IMR-90 (cell line): Measurements from ENCODE around the gene CCL19. TPM values are rescaled to one million over a fixed set of nuclear protein-coding genes. Genes with fewer than 3 reads are reported as not detected.

Source experiments
- ATAC-seq: fragments of 200-7000 bp; cut with Tn5 transposase; 2 replicates; pipeline ENCODE4 v1.9.1; 2020; ENCODE audit warnings: low read depth, mild to moderate bottlenecking, moderate library complexity
- BruUV-seq: library from RNA; stranded (reverse); fragments of 400-500 nt; replicated peaks from 2 replicates; lab custom pipeline; 2021; lab: Mats Ljungman, UMichigan
- CTCF ChIA-PET: fragments of 300-600 bp; formaldehyde crosslinking; extraction: SDS; loops from one replicate; lab custom pipeline; 2021; ENCODE audit warnings: antibody characterized with exemption; lab: Yijun Ruan, JAX
- POLR2A ChIA-PET: fragments of 300-600 bp; sonication (Branson Sonifier 250); formaldehyde crosslinking; loops from one replicate; lab custom pipeline; 2022; ENCODE audit warnings: antibody characterized with exemption; ENCODE audit not compliant: unreplicated experiment; lab: Charles Lee
- DNase-seq: peaks from one replicate; pipeline ENCODE4 v3.0.0; 2013
- H2AFZ ChIP-seq: replicated peaks from 2 replicates; pipeline ENCODE3; 2013; ENCODE audit warnings: low read length, mild to moderate bottlenecking; ENCODE audit not compliant: poor library complexity
- H2AK5ac ChIP-seq: 2 replicates; pipeline ENCODE4 v1.6.1; 2013; ENCODE audit warnings: low read depth, low read length, inconsistent platforms
- H2AK9ac ChIP-seq: replicated peaks from 2 replicates; pipeline ENCODE3; 2013; ENCODE audit warnings: mild to moderate bottlenecking, low read depth, low read length, moderate library complexity; ENCODE audit not compliant: poor library complexity
- H2BK120ac ChIP-seq: 2 replicates; pipeline ENCODE4 v1.6.1; 2013; ENCODE audit warnings: low read depth, low read length, inconsistent platforms
- H2BK15ac ChIP-seq: 3 replicates; pipeline ENCODE4 v1.6.1; 2013; ENCODE audit warnings: low read depth, low read length, inconsistent platforms
- H2BK20ac ChIP-seq: 2 replicates; pipeline ENCODE4 v1.6.1; 2013; ENCODE audit warnings: low read depth, mild to moderate bottlenecking, inconsistent platforms, low read length, moderate library complexity
- H2BK5ac ChIP-seq: 2 replicates; pipeline ENCODE4 v1.6.1; 2013; ENCODE audit warnings: mild to moderate bottlenecking, low read depth, low read length, inconsistent platforms; ENCODE audit not compliant: poor library complexity, severe bottlenecking
- H3K14ac ChIP-seq: replicated peaks from 2 replicates; pipeline ENCODE4 v1.6.1; 2013; ENCODE audit warnings: low read depth, low read length, inconsistent platforms
- H3K18ac ChIP-seq: 2 replicates; pipeline ENCODE4 v1.6.1; 2013; ENCODE audit warnings: low read depth, low read length, control low read depth
- H3K23ac ChIP-seq: 2 replicates; pipeline ENCODE4 v1.6.1; 2013; ENCODE audit warnings: low read depth, low read length, inconsistent platforms
- H3K27ac ChIP-seq: 2 replicates; pipeline ENCODE4 v1.5.1; 2013; ENCODE audit warnings: mild to moderate bottlenecking, control low read depth, low read length; ENCODE audit not compliant: insufficient read depth
- H3K27me3 ChIP-seq: 2 replicates; pipeline ENCODE4 v1.6.1; 2013; ENCODE audit warnings: low read length; ENCODE audit not compliant: control insufficient read depth, insufficient read depth
- H3K36me3 ChIP-seq: 2 replicates; pipeline ENCODE4 v1.6.1; 2013; ENCODE audit warnings: low read length, mixed read lengths; ENCODE audit not compliant: control insufficient read depth, insufficient read depth
- H3K4ac ChIP-seq: 2 replicates; pipeline ENCODE4 v1.6.1; 2013; ENCODE audit warnings: low read depth, low read length, inconsistent platforms
- H3K4me1 ChIP-seq: 2 replicates; pipeline ENCODE4 v1.6.1; 2013; ENCODE audit warnings: low read length, mixed read lengths; ENCODE audit not compliant: control insufficient read depth, insufficient read depth
- H3K4me2 ChIP-seq: 2 replicates; pipeline ENCODE4 v1.6.1; 2013; ENCODE audit warnings: low read depth, mild to moderate bottlenecking, control low read depth, low read length, moderate library complexity
- H3K4me3 ChIP-seq: 2 replicates; pipeline ENCODE4 v1.5.1; 2013; ENCODE audit warnings: low read depth, mild to moderate bottlenecking, control low read depth, low read length, moderate library complexity; ENCODE audit not compliant: insufficient read depth
- H3K56ac ChIP-seq: 2 replicates; pipeline ENCODE4 v1.6.1; 2013; ENCODE audit warnings: low read length, inconsistent platforms; ENCODE audit not compliant: insufficient read depth; ENCODE audit errors: extremely low read depth
- H3K79me1 ChIP-seq, 2 experiments: 2 replicates each; pipeline ENCODE4 v1.6.1; 2013; ENCODE audit warnings: low read length in 2 of 2, inconsistent platforms in 1 of 2, low read depth in 1 of 2
- H3K9ac ChIP-seq: 2 replicates; pipeline ENCODE4 v1.6.1; 2013; ENCODE audit warnings: low read depth, low read length, control low read depth
- H3K9me1 ChIP-seq: 2 replicates; pipeline ENCODE4 v1.6.1; 2013; ENCODE audit warnings: low read length, inconsistent platforms; ENCODE audit not compliant: insufficient read depth
- H3K9me3 ChIP-seq: 2 replicates; pipeline ENCODE4 v1.6.1; 2013; ENCODE audit warnings: low read length; ENCODE audit not compliant: control insufficient read depth, insufficient read depth
- H4K20me1 ChIP-seq: 2 replicates; pipeline ENCODE4 v1.6.1; 2013; ENCODE audit warnings: low read length, inconsistent platforms; ENCODE audit not compliant: insufficient read depth
- H4K5ac ChIP-seq: 2 replicates; pipeline ENCODE4 v1.6.1; 2013; ENCODE audit warnings: mild to moderate bottlenecking, low read depth, low read length, control low read depth
- H4K8ac ChIP-seq, 2 experiments: 2 replicates each; pipeline ENCODE4 v1.6.1; 2013; ENCODE audit warnings: low read depth in 2 of 2, low read length in 2 of 2, control low read depth in 1 of 2, inconsistent platforms in 1 of 2
- H4K91ac ChIP-seq: 2 replicates; pipeline ENCODE4 v1.6.1; 2013; ENCODE audit warnings: low read depth, low read length, inconsistent platforms; ENCODE audit not compliant: insufficient read depth
- MAFK ChIP-seq: IDR thresholded peaks from 2 replicates; pipeline ENCODE4 v1.6.1; 2012; ENCODE audit warnings: low read depth, low read length, improper control_type of control experiment
- SMC3 ChIP-seq: fragments of 150-350 bp; IDR thresholded peaks from 2 replicates; pipeline ENCODE4 v1.6.1; 2016; ENCODE audit warnings: low read depth, mild to moderate bottlenecking, antibody characterized with exemption, low read length, moderate library complexity
- WGBS, 2 experiments: methylation state at CpG; one replicate each; pipeline versions ENCODE4 v1.1.5 to v1.1.7; 2013; ENCODE audit warnings: missing lambda C conversion rate in 2 of 2; ENCODE audit not compliant: insufficient read length in 1 of 2; ENCODE audit errors: extremely low coverage in 2 of 2; 5-methylcytosine and 5-hydroxymethylcytosine counted together
- dilution Hi-C: fragments of 300-500 bp; cut with HindIII; formaldehyde crosslinking; loops from one replicate; pipeline ENCODE4 v1.14.3; 2018; ENCODE audit warnings: low sequenced_read_pairs; ENCODE audit not compliant: unreplicated experiment
- in situ Hi-C: fragments of 300-500 bp; cut with MboI; formaldehyde crosslinking; loops from 3 replicates; pipeline ENCODE4 v1.14.3; 2019; ENCODE audit warnings: low sequenced_read_pairs, inconsistent platforms, mixed read lengths
- intact Hi-C: fragments of 100-400 bp; cut with micrococcal nuclease; formaldehyde crosslinking; loops from 2 replicates; pipeline ENCODE4 v1.10.0; 2022
- polyA plus RNA-seq, 3 experiments: library from polyadenylated mRNA; depleted of rRNA; stranded (reverse); fragments of >200 nt; gene quantifications; 2 replicates each; pipeline ENCODE4 v1.2.3, GENCODE V29; 2012; ENCODE audit warnings: low replicate concordance in 1 of 3
- total RNA-seq: library from RNA; depleted of rRNA; stranded (reverse); fragments of >200 nt; gene quantifications from 2 replicates; pipeline ENCODE4 v1.2.3, GENCODE V29; 2012

The CCL19 gene
- total and polyA plus RNA-seq, 2 of the 4 experiments (the other 2 are of a cell fraction): not detected

- no peak overlapping the region for H4K91ac ChIP-seq
- dilution Hi-C loops: no loop called here
- H2AK9ac ChIP-seq: no peak overlapping the region
- no peak overlapping the region for H3K27ac ChIP-seq
- TF ChIP-seq MAFK (peak; percentile 73), SMC3 (no peak)
- H2BK5ac ChIP-seq: no peak overlapping the region
- peaks cover 51 to 58% of the 10 kb centered on the region in 2 experiments for H3K79me1 ChIP-seq
- DNase-seq: no peak
- H3K18ac ChIP-seq: no peak overlapping the region
- peaks cover 9% of the 10 kb centered on the region for H4K20me1 ChIP-seq
- no peak overlapping the region for H2BK20ac ChIP-seq
- H3K14ac ChIP-seq: no peak overlapping the region
- CTCF ChIA-PET: interaction anchor here (0.9 kb wide), 1 partner anchor 23 kb away, joined by 4 read pairs; the partner anchor contains the start of gene GALT
- H3K56ac ChIP-seq: no peak overlapping the region
- H3K9me1 ChIP-seq: peaks cover 5% of the 10 kb centered on the region
- H3K9me3 ChIP-seq: no peaks in the 10 kb centered on the region
- intact Hi-C loops: no loop called here
- peaks cover 3% of the 10 kb centered on the region; the same call in 1 of the 2 replicates for H3K36me3 ChIP-seq
- H3K9ac ChIP-seq: no peak overlapping the region
- H2BK120ac ChIP-seq: no peak overlapping the region
- no peak overlapping the region for H3K4ac ChIP-seq
- H3K27me3 ChIP-seq: no peaks in the 10 kb centered on the region
- H3K4me2 ChIP-seq: no peak overlapping the region
- H3K4me1 ChIP-seq: no peaks in the 10 kb centered on the region
- in situ Hi-C loops: no loop called here
- H2AK5ac ChIP-seq: no peak overlapping the region
- no peak overlapping the region for H3K23ac ChIP-seq
- no peak overlapping the region for H2BK15ac ChIP-seq
- ATAC-seq: no peak
- H2AFZ ChIP-seq: no peak overlapping the region
- no CpG with 5 or more reads among the region's 5 CpGs for WGBS, 2 experiments
- POLR2A ChIA-PET: no interaction called here
- H4K8ac ChIP-seq: no peak overlapping the region
- no peak overlapping the region for H3K4me3 ChIP-seq
- no peak overlapping the region for H4K5ac ChIP-seq
- BruUV-seq: no TSS peak
Measured at GRCh38 chr9:34669809-34670562, 21.1 kb downstream of the CCL19 start.
